ENCODE results near the gene PLCH2. TPM values are rescaled to one million over a fixed set of nuclear protein-coding genes. Genes with fewer than 3 reads are reported as not detected.

Gene PLCH2
- total and polyA plus RNA-seq, 2 donors (not counting 1 experiment from before 2014, with no cell fraction given), result 20.0 to 34.9 TPM

DNA sequence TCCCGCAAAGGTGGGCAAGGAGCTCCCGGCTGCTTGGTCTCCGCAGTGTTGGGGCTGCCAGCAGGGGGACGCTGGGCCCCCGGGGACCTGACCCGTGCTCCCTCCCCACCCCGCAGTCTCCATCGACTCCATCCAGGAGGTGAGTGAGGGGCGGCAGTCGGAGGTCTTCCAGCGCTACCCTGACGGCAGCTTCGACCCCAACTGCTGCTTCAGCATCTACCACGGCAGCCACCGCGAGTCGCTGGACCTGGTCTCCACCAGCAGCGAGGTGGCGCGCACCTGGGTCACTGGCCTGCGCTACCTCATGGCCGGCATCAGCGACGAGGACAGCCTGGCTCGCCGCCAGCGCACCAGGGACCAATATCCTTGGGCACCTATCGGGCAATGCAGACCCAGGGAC, 3.5 kb downstream of the PLCH2 start:
- Histone ChIP-seq H3K9me3 (ENCODE audit: control extremely low read depth in 1 of 3, control insufficient read depth in 2 of 3, insufficient read depth in 1 of 3, low read length in 2 of 3) (no peaks in the 10 kb centered on the region), H3K4me3 (ENCODE audit: control extremely low read depth in 1 of 5, extremely low read depth in 1 of 5, insufficient read depth in 1 of 5, low read depth in 2 of 5, low read length in 4 of 5) (no peak overlapping the region), H4K20me1 (ENCODE audit: control insufficient read depth, insufficient read depth, low read length, poor library complexity, severe bottlenecking) (no peaks in the 10 kb centered on the region), H3K27ac (ENCODE audit: low read length in 2 of 2) (no peak overlapping the region), H3K4me1 (ENCODE audit: control insufficient read depth in 2 of 2, insufficient read depth in 2 of 2, low read length in 2 of 2) (peaks cover 0 to 10% of the 10 kb centered on the region in 2 donors), H3K36me3 (replicated peaks in 1 of 2; ENCODE audit: control extremely low read depth in 1 of 2, control insufficient read depth in 1 of 2, extremely low read depth in 1 of 2, insufficient read depth in 2 of 2, low read length in 1 of 2) (no peaks in the 10 kb centered on the region), H3K27me3 (replicated peaks in 1 of 4; ENCODE audit: control extremely low read depth in 1 of 4, control insufficient read depth in 3 of 4, insufficient read depth in 4 of 4, low read length in 3 of 4) (no peaks in the 10 kb centered on the region), H3K9ac (ENCODE audit: low read length) (no peak overlapping the region), H2AFZ (ENCODE audit: insufficient read depth, low read depth, low read length, poor library complexity, severe bottlenecking) (no peak overlapping the region), H3K4me2 (replicated peaks; ENCODE audit: low read depth, low read length, poor library complexity, severe bottlenecking) (no peak overlapping the region), H3K79me2 (ENCODE audit: control insufficient read depth, insufficient read depth, low read length) (no peaks in the 10 kb centered on the region)
- CTCF ChIA-PET, result no interaction called here
- Mint-ChIP-seq H3K27ac (no peak overlapping the region), H3K9me3 (ENCODE audit: insufficient read depth) (no peaks in the 10 kb centered on the region), H3K27me3 (no peaks in the 10 kb centered on the region), H3K4me1 (peaks cover 10% of the 10 kb centered on the region), H3K4me3 (no peak overlapping the region)
- WGBS (ENCODE audit: insufficient coverage), result 93% methylated on average over 24 of the region's 28 CpGs
- TF ChIP-seq, protein P1, sequence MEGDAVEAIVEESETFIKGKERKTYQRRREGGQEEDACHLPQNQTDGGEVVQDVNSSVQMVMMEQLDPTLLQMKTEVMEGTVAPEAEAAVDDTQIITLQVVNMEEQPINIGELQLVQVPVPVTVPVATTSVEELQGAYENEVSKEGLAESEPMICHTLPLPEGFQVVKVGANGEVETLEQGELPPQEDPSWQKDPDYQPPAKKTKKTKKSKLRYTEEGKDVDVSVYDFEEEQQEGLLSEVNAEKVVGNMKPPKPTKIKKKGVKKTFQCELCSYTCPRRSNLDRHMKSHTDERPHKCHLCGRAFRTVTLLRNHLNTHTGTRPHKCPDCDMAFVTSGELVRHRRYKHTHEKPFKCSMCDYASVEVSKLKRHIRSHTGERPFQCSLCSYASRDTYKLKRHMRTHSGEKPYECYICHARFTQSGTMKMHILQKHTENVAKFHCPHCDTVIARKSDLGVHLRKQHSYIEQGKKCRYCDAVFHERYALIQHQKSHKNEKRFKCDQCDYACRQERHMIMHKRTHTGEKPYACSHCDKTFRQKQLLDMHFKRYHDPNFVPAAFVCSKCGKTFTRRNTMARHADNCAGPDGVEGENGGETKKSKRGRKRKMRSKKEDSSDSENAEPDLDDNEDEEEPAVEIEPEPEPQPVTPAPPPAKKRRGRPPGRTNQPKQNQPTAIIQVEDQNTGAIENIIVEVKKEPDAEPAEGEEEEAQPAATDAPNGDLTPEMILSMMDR (IDR thresholded peaks at IDR 0.05), result no peak
- TF ChIP-seq EZH2 (IDR thresholded peaks at IDR 0.05; ENCODE audit: borderline replicate concordance, insufficient read depth, low read depth, low read length, poor library complexity, severe bottlenecking), result no peak
- intact Hi-C loops (cut with micrococcal nuclease), result no loop called here
- ATAC-seq (ENCODE audit: low read depth), result no peak
- POLR2A ChIA-PET, result no interaction called here
- DNase-seq, result no peak

DNA sequence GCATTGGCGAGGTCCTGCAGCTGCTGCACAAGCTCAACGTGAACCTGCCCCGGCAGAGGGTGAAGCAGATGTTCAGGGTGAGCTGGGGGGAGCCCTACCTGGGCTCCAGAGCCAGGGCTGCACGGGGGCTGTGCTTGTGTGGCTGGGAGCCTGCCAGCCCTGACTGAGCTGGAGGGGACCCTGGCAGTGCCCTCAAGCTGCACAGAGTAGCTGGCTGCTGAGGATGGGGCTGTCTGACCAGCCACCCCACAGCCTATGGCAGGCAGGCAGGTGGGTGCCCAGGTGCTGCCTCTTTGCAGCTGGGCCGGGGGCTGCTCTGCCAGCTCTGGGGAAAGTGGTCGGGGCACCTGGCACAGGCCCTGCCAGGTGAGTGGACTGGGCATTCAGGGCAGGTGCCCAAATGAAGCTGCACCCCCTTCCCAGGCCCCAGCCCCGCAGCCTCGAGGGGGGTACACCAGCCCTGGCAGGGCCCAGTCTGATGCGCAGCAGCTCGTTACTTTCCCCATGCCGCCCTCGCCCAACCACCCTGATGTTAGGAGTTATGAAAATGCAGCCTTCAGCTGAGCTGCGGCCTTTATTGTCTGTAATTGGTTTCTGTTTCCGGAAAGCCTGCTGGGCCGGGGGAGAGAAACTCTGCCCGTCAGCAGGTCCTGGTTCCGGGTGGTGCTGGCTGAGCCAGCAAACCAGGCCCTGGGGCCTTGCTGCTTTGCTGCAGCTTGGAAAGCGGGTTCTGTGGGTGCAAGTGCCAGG, 4.3 kb downstream of the PLCH2 start:
- H3K4me2 ChIP-seq (replicated peaks; ENCODE audit: low read depth, low read length, poor library complexity, severe bottlenecking), result no peak overlapping the region
- TF ChIP-seq, protein P1 (IDR thresholded peaks at IDR 0.05), result no peak
- TF ChIP-seq EZH2 (IDR thresholded peaks at IDR 0.05; ENCODE audit: borderline replicate concordance, insufficient read depth, low read depth, low read length, poor library complexity, severe bottlenecking), result no peak
- no peak overlapping the region for H2AFZ ChIP-seq (ENCODE audit: insufficient read depth, low read depth, low read length, poor library complexity, severe bottlenecking)
- ChIA-PET POLR2A (no interaction called here), CTCF (interaction anchor here (1.3 kb wide), 1 partner anchor 26 kb away, joined by 4 read pairs; no protein-coding TSS in a partner anchor)
- Mint-ChIP-seq H3K4me1 (peaks cover 10% of the 10 kb centered on the region), H3K27me3 (no peaks in the 10 kb centered on the region), H3K4me3 (no peak overlapping the region), H3K9me3 (ENCODE audit: insufficient read depth) (no peaks in the 10 kb centered on the region), H3K27ac (no peak overlapping the region)
- no peaks in the 10 kb centered on the region for H3K27me3 ChIP-seq (replicated peaks in 1 of 4; ENCODE audit: control extremely low read depth in 1 of 4, control insufficient read depth in 3 of 4, insufficient read depth in 4 of 4, low read length in 3 of 4)
- H3K9ac ChIP-seq (ENCODE audit: low read length), result no peak overlapping the region
- H3K4me1 ChIP-seq (ENCODE audit: control insufficient read depth in 2 of 2, insufficient read depth in 2 of 2, low read length in 2 of 2), result peaks cover 0 to 10% of the 10 kb centered on the region in 2 donors
- ATAC-seq (ENCODE audit: low read depth) (no peak), DNase-seq (no peak)
- intact Hi-C loops (cut with micrococcal nuclease), result no loop called here
- no peaks in the 10 kb centered on the region for H3K79me2 ChIP-seq (ENCODE audit: control insufficient read depth, insufficient read depth, low read length)
- no peaks in the 10 kb centered on the region for H3K9me3 ChIP-seq (ENCODE audit: control extremely low read depth in 1 of 3, control insufficient read depth in 2 of 3, insufficient read depth in 1 of 3, low read length in 2 of 3)
- H3K4me3 ChIP-seq (ENCODE audit: control extremely low read depth in 1 of 5, extremely low read depth in 1 of 5, insufficient read depth in 1 of 5, low read depth in 2 of 5, low read length in 4 of 5), result no peak overlapping the region
- H3K36me3 ChIP-seq (replicated peaks in 1 of 2; ENCODE audit: control extremely low read depth in 1 of 2, control insufficient read depth in 1 of 2, extremely low read depth in 1 of 2, insufficient read depth in 2 of 2, low read length in 1 of 2), result no peaks in the 10 kb centered on the region
- WGBS (ENCODE audit: insufficient coverage), result 90% methylated on average over 18 of the region's 18 CpGs
- no peak overlapping the region for H3K27ac ChIP-seq (ENCODE audit: low read length in 2 of 2)
- no peaks in the 10 kb centered on the region for H4K20me1 ChIP-seq (ENCODE audit: control insufficient read depth, insufficient read depth, low read length, poor library complexity, severe bottlenecking)

All from B cell (primary cell).